AG10803 (cell line): Measurements from ENCODE around the gene SNX11.
A peak's percentile ranks its signal among the peaks of the same experiment; 100 is the strongest.

ENCODE experiments used
- DNase-seq: peaks from one replicate; pipeline ENCODE4 v3.0.0; 2010; ENCODE audit warnings: low read depth
- H3K4me3 ChIP-seq: 2 replicates; pipeline ENCODE4 v1.5.1; 2011; ENCODE audit warnings: mild to moderate bottlenecking, low read length, control low read depth
- TF ChIP-seq, protein P1 (sequence below): conservative IDR thresholded peaks from 2 replicates; pipeline ENCODE4 v1.5.1; 2011; ENCODE audit warnings: mild to moderate bottlenecking, low read length, control low read depth, inconsistent platforms

Gene SNX11

DNA sequence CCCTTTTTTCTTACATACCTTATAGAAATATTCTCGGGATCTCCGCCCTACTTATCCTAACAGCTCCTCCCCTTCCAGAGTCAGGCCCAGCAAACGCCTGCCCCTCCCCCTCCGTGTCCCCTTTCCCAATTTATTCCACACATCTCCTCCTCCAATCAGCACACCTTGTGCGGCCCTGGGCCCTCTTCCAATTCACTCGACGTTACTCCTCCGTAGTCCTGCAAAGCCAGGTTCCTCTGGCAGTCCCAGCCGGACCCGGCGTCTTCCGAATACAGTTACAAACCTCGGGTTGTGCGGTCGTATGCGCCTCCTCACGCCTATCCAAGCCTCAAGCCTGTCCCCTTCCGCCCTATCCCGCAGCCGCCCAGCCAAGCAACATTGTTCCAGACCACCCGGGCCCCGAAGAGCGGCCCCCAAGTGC lies 7.0 kb upstream of the SNX11 start:
- TF ChIP-seq, protein P1, sequence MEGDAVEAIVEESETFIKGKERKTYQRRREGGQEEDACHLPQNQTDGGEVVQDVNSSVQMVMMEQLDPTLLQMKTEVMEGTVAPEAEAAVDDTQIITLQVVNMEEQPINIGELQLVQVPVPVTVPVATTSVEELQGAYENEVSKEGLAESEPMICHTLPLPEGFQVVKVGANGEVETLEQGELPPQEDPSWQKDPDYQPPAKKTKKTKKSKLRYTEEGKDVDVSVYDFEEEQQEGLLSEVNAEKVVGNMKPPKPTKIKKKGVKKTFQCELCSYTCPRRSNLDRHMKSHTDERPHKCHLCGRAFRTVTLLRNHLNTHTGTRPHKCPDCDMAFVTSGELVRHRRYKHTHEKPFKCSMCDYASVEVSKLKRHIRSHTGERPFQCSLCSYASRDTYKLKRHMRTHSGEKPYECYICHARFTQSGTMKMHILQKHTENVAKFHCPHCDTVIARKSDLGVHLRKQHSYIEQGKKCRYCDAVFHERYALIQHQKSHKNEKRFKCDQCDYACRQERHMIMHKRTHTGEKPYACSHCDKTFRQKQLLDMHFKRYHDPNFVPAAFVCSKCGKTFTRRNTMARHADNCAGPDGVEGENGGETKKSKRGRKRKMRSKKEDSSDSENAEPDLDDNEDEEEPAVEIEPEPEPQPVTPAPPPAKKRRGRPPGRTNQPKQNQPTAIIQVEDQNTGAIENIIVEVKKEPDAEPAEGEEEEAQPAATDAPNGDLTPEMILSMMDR, result no peak
- peak overlapping the region; percentile 88 for H3K4me3 ChIP-seq
- DNase-seq, result peak; percentile 47

GRCh38 chr17:48101012-48101720 lies 6.4 kb upstream of the SNX11 start, which contains the start of gene CBX1:
Gene CBX1 (minus strand): TSS chr17:48101478. CDS start chr17:48077004, 24,474 bp downstream.
- TF ChIP-seq, protein P1, result no peak

DNA sequence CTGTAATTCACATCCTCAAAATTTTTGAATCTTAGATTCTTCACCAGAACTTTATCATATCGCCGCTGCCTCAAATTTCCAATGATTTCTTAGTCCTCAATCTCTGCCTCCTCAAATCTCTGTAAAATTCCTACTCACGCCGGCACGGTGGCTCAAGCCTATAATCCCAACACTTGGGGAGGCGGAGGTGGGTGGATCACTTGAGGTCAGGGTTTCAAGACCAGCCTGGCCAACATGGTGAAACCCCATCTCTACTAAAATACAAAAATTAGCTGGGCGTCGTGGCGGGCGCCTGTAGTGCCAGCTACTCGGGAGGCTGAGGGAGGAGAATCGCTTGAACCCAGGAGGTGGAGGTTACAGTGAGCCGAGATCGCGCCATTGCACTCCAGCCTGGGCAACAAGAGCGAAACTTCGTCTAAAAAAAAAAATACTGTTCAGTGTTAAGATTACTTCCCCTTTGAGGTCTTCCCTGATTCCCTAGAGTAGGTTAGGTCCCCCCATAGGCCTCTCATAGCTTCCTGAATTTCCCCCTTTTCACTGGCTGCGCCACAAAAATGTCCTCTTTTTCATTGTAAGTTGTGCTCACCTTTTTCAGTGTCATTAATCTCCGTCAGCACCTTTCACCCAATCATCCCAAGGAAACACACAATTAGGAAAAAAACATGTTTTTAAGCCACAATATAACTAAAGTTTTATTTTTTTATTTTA lies 5.4 kb upstream of the SNX11 start:
- TF ChIP-seq, protein P1, result no peak
- no peak overlapping the region; the same call in 1 of the 2 replicates for H3K4me3 ChIP-seq
- DNase-seq, result no peak

More at GRCh38 chr17:48101012-48101720, 6.4 kb upstream of the SNX11 start, which contains the start of gene CBX1:
- DNase-seq, result peak; percentile 93
- H3K4me3 ChIP-seq, result peak within 1 kb of the TSS; percentile 88

DNA sequence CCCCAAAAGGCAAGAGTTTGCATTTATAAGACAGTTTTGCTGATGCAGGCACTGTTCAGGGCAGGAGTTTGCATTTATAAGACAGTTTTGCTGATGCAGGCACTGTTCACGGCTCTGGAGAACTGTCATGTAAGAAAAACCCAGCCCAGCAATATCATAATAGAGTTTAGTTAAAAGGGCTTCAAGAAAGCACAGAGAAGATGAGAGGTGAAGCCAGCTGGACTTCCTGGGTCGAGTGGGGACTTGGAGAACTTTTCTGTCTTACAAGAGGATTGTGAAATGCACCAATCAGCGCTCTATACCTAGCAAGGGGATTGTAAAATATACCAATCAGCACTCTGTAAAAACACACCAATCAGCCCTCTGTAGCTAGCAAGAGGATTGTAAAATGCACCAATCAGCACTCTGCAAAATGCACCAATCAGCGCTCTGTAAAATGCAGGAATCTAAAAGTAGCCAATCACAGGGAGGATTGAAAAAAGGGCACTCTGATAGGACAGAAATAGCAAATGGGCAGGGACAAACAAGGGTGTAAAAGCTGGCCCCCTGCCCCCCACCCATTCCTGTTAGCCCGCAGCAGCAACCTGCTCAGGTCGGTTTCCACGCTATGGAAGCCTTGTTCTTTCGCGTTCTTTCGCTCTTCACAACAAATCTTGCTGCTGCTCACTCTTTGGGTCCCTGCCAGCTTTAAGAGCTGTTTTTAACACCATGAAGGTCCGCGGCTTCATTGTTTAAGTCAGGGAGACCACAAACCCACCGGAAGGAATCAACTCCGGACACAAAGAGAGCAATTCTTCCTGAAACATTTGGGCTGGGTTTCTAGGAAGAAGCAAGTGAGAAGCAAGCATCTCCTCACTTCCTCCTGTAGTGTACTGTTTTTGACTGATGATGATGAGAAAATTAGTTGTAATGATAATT lies 4.5 kb upstream of the SNX11 start:
- no peak overlapping the region for H3K4me3 ChIP-seq
- no peak for DNase-seq
- TF ChIP-seq, protein P1, result no peak

GRCh38 chr17:48104440-48104839 lies 3.1 kb upstream of the SNX11 start:
- TF ChIP-seq, protein P1, result no peak
- no peak overlapping the region for H3K4me3 ChIP-seq
- DNase-seq, result no peak

- TF ChIP-seq, protein P1, result no peak
- peak overlapping the region; percentile 87 for H3K4me3 ChIP-seq
- DNase-seq, result no peak
Measured at GRCh38 chr17:48106802-48107136, 797 bp upstream of the SNX11 start.
